HG03378 (cell line): ENCODE measurements around the gene RNF8.
"Not testable (repeated sequence)": the region's sequence is repeated elsewhere in the genome, so short reads cannot be mapped to it uniquely, and the experiment has no call there.

ENCODE experiments used
- ATAC-seq: cut with Tn5 transposase; IDR thresholded peaks from one replicate; pipeline ENCODE4 v1.9.1; 2021; ENCODE audit warnings: mild to moderate bottlenecking, moderate library complexity; ENCODE audit not compliant: unreplicated experiment

Gene RNF8

DNA sequence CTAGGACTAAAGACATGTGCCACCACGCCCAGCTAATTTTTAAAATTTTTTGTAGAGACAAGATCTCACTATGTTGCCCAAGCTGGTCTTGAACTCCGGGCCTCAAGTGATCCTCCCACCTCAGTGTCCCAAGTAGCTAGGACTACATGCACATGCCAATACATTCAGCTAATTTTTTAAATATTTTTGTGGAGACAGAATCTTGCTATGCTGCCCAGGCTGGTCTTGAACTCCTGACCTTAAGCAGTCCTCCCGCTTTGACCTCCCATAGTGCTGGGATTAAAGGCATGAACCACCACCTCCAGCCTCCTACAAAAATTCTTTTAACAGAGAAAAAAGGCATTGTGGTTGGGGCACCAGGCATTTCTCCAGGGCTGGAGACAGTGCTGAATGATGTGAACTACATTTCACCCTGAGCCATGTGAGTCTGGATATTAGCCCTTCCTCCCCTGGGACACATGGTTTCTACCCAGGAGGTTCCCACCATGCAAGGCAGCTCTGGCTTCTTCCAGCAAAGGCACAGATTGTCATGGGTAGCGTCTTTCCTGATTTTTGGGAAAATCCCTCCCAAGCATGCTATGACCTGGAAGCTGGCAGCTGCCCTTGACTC, 42.9 kb downstream of the RNF8 start:
- ATAC-seq, result no peak

DNA sequence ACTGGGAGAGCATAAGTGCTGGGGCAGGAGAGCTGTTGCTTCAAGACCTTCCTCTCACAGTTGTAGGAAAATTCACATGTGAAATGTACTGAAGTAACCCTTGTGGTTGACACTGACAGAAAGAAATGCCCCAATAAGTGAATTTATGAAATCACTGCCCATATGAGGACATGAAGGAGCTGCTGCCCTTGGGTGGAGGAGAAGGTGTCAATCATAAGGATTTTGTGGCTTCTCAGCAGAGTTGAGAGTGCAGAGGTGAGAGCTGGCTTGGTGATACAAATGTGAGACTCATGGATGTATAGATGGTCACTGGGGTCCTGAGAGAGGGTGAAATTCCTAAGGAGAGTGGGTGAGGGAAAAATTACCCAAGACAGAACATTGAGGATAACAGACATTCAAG, 45.3 kb downstream of the RNF8 start:
- no peak for ATAC-seq

DNA sequence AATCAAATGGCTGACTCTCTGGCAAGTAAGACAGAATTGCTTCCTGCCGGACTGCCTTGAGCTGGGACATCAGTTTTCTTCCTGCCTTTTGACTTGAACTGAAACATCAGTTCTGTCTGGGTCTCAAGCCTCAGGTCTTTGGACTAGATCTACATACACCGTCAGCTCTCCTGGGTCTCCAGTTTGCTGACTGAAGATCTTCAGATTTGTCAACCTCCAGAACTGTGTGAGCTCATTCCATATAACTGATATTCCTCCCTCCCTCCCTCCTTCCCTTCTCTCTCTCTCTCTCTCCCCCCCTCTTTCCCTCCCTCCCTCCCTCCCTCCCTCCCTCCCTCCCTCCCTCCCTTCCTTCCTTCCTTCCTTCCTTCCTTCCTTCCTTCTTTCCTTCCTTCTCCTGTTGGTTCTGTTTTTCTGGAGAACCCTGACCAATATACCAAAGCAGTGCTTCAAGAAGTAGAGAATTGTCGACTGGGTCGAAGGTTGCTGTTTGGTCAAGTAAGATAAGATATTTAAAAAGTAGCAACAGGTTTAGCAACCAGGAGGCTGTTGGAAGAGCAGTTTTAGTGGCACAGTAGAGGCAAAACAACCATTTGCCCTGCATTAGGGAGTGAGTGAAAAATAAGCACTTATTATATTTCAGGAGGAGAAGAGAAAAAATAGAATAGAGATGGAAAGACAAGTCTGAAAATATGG, 46.2 kb downstream of the RNF8 start:
- ATAC-seq, result no peak

DNA sequence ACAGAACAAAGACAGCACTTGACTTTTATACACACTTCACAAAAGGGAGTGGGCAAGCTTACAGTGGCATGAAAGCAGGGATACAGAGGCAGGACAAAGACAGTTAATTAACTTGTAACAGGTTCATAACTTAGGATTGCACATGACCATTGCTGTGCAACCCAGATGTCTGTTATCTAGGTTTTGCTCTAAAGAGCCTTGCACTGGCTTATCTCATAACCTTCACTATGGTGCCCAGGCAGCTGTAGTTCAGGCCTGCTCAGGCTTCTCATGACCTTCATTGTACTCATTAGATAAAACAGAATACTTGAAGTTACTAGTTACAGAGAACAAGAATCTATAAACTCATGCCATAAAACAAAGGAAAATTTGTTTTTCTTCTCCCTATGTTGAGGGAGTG, 47.9 kb downstream of the RNF8 start:
- ATAC-seq, result not testable (repeated sequence)

DNA sequence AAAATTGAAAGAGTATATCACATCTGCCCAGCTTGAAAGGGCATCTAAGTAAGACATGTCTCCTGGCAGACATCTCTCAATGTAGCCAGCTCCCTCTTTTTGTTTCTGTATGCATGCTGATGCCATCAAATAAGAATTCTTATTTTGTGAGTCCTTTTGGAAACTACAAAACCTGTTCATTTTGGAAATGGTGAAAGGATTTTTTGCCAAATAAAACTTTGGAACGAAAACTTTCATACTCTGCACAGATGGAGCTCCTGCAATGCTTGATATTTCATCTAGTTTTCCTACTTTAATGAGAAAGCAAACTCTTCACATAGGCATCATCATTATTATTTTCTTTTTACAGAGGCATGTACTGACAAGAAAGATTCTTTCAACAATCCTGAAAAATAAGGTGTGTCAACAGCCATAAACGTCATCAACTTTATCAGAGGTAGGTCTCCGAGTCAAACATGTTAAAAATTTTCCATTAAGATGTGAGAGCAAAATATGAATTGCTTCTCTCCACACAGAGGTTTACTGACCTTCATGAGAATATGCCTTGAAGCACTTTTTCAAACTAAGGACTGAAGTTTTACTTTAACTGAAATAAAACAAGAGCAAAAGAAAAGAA, 53.1 kb downstream of the RNF8 start:
- no peak for ATAC-seq

DNA sequence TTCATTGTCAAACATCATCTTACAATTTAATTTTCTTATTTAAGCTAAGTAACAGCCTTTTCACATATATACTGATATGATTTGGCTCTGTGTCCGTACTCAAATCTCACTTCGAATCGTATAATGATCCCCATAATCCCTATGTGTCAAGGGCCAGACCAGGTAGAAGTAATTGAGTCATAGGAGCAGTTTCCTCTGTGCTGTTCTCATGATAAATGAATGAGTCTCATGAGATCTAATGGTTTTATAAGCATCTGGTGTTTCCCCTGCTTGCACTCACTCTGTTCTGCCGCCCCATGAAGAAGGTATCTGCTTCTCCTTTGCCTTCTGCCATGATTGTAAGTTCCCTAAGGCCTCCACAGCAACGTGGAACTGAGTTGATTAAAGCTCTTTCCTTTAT, 54.2 kb downstream of the RNF8 start:
- ATAC-seq, result no peak

DNA sequence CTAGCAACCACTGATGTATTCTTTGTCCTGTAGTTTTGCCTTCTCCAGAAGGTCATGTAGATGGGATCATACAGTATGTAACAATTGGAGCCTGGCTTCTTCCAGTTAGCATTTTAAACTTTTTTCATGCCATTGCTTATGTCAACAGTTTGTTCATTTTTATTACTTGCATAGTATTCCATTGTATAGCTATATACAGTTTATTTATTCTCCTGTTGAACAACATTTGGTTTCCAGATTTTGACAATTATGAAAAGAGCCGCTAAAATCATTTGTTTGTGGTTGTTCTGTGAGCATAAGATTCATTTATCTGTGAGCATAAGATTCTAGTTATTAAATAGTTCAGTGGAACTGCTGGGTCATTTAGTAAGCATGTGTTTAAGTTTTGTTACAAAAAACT, 55.7 kb downstream of the RNF8 start:
- no peak for ATAC-seq

DNA sequence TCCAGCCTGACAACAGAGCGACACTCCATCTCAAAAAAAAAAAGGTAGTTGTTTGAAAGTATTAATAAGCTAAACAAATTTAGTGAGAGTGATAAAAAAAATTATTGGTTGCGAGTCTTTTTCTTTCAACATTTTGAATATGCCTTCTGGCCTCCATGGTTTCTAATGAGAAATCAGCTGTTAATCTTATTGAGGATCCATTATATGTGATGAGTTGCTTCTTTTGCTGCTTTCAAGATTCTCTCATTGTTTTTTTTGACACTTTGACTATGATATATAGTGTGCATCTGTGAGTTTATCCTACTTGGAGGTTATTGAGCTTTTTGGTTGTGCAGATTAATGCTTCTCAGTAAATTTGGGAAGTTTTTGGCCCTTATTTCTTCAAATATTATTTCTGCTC, 63.6 kb downstream of the RNF8 start:
- ATAC-seq, result no peak

DNA sequence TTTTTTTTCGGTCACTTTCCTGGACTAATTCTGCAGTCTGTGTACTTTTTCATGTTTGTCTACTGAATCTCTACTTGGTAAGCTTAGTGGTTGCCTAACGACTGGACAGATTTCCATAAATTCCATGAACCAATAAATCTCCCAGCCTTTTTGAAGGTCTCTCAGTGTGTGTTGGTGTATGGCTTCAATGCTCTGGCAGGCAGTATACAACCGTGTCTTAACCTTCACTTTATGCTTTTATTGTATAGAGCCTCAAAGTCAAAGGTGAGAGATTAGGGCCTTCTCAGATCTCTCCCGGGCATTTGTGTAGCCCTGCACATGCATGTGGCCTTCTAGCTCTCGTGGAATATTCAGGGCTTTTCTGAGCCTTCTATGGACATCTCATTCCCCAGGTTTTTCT, 64.9 kb downstream of the RNF8 start:
- no peak for ATAC-seq

DNA sequence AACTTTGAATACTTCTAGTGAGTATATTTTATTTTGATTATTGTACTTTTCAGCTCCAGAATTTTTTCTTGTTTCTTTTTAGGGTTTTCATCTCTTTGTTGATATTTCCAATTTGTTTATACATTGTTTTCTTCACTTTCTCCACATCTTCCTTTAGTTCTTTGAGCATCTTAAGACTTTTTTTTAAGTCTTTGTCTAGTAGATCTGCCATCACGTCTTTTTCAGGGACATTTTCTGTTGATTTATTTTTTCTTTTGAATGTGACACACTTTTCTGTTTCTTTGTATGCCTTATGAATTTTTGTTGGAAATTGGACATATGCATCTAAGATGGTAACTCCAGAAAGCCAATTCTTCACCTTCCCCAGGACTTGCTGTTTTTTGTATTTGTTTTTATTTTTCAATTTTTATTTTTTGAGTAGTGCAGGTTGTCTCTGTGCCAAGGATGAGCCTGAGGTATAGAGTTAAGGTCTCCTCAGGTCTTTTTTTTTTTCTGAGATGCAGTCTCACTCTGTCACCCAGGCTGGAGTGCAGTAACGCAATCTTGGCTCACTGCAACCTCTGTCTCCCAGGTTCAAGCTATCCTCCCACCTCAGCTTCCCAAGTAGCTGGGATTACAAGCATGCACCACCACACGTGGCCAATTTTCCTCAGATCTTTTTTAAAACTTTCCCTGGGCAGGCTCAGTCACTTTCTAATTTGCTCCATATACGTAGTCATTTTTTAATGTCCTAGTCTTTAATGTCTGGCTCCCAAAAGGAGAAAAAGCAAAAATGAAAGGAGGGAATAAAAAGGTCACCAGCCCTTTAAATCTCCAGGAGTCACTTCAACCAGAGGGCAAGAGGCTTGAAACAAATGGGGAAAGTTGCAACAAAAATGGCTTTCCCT, 72.5 kb downstream of the RNF8 start:
- no peak for ATAC-seq

DNA sequence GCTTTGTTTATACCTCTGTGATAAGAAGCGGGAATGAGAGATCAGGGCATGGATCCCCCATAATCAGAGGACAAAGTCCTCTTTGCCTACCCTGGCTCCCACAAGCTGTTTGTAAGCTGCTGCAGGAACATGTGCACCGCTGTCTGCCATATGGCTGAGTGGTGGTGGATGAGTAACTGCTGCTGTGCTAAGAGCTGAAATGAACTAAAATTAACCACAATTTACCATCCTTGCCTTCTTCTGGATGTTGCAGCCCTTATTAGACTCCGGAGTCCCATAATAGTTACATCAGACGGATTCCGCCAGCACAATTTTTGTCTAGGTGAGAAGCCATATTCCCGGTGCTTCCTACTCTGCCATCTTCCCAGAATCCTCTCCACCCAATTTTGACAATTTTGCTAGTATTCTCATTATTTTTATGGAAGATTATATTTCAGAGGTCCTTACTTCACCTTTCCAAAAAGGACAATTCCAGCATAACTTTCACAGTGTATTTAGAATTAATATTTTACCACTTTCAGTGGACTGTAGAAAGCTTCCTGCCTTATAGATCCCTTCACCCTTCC, 73.2 kb downstream of the RNF8 start:
- ATAC-seq, result no peak

DNA sequence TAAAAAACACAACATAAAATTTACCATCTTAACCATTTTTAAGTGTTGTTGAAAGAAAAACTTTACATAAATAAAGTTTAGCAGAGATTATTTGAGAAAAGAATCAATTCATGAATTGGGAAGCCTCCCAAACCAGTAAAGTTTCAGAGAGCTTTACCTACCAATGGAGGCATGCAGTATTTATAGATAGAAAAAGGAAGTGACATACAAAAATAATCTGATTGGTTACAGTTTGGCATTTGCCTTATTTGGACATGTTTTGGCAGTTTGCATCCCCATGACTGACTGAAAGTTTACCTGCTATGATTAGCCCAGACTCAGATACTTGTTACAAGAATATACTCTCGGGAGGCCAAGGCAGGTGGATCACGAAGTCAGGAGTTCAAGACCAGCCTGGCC, 75.6 kb downstream of the RNF8 start:
- ATAC-seq, result no peak

DNA sequence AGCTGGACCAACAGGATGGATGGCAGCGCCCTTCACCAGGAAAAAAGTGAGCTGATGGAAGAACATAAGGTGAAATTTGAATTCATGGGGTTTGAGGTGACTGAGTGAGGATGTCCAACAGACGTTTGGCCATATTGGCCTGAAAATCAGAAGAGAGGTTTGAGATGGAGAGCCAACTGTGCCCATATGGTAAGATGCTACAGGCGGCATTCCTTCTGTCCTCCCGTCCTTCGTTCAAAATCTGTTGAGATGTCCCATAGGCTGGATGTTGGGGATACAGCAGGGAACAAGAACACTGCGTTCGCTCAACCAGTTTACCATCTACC, 78.8 kb downstream of the RNF8 start:
- ATAC-seq, result no peak

DNA sequence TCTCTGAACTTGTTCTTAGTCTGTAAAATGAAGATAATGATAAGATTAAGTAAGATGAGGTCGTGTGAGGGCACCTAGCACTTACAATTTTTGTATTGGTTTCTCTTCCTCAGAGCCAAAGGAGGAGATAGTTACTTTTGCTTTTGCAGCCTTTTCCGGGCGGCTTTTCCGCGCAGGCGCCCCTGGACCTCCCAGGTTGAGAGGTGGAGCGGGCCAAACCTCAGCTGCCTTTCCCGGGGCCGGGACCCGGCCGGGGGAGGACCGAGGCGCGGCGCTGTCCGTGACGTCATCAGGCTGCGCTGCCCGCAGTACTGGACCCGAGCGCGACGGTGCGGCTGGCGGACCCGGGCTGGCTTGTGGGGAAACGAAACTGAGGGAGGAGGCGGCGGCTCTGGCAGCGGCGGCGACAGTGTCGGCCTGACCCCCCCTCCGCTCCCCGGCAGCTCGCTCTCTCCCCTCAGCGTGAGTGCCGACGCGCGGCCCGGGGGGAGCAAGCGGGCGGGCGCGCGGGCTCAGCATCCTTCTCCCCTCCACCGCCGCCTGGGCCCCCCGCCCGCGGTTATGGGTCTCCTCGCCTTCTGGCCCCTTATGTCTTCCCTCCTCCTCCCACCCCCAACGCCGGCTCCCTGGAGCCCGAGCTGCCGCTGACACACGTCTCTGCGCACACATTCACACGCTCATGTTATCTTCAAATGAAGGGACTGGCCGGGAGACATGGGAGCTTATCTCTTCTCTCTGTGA, 79.3 kb downstream of the RNF8 start, which contains the start of gene CMTR1:
Gene CMTR1 (plus strand): TSS at position 306 of the 741 bp plus-strand sequence. CDS start 2,409 bp downstream, outside the sequence.
- ATAC-seq, result peak; percentile 67

DNA sequence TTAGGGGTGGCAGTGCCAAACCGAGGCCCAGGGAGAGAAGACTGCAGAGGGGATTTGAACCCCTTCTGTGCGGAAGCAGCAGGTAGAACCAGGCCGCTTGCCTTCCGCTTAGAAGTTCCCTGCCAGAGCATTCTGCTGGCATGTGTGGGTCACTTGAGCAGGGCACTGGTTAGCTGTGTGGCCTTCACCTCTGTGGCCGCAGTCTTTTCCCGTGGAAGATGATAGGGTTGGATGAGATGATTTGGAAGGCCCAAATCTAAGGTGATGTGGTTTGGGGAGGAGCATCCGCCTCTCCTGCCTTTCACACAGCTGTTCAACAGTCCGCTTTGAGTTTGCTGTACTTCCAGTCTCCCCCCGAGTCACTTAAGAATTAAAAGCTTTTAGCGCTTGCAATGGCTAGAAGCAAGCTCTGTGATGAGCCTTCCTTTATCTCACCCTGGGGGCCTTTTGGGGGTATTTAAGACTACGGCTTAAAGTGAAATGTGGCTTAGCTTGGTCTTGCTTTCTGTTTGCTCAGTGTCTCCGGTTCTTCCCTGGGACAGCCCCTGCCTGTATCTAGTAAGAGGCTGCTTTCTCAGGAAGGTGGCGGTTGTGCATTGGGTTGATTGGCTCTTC, 80.0 kb downstream of the RNF8 start:
- ATAC-seq, result peak; percentile 32

DNA sequence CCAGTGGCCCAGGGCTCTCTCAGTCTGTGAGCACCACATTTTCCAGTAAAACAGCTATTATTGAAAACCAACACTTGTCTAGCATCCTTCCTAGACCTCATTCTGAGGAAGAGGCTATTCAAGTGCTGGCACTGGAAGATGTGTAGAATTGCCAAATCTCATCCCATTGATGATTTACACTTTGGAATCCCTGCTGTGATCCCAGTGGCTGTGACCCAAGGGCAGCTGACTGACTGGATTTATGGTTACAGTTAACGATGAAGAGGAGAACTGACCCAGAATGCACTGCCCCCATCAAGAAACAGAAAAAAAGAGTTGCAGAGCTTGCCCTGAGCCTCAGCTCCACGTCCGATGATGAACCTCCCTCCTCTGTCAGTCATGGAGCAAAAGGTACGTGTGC, 81.6 kb downstream of the RNF8 start:
- ATAC-seq, result no peak

DNA sequence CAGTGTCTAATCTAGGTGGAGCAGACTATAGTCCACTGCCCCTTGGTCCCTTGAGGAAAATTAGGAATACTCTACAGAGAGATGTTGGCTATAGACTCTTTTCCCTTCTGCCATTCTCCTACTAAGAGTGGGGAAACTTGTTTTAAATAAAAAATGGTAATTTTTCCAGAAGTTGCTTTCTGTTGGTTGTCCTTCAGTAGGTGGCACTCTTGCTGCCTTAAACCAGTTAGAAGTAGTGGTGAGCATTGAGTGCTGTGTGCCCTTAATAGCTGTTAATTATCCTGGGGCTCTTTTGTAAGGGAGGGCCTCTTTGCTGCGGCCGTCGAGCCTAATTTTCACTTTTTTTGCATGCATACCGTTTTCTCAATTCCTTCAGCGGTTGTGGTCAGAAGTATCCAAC, 82.0 kb downstream of the RNF8 start:
- ATAC-seq, result no peak

DNA sequence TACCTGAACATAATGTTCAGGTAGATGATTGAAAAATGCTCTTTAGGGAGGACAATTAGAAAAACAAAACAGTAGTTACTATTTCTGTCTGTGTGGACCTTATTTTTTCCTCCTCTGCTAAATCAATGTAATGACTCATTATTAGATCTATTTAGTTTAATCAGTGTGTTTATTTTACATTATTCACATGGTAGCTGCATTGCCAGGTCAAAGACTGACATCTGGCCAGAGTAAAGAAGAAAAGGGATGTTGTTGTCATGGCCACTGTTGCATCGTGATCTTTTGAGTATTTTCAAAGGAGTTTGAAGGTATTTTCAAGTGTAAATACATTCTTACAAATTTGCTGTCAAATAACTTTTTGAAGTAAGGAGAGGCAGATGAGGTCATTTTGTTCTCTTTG, 85.1 kb downstream of the RNF8 start:
- no peak for ATAC-seq

DNA sequence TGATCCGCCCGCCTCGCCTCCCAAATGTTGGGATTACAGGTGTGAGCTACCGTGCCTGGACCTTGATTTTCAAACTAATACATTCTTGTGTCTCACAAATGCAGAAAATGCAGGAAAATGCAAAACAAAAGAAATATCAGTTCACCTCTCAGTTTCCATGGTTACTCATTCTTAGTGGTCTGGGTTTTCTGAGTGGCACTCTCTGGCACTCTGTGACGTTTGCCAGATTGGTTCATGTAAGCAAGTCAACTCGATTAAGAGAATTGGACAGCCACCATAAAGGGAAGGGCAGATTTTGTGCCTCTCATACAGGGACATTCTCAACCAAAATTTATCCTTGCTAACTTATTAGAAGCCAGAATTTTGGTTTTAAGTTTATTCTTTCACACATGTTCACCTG, 87.9 kb downstream of the RNF8 start:
- no peak for ATAC-seq
